Measurements from ENCODE around the gene DGKI. TPM values are rescaled to one million over a fixed set of nuclear protein-coding genes. Genes with fewer than 3 reads are reported as not detected.

DGKI gene
- total RNA-seq, 1 experiment from 2014 or later, result 0.79 TPM

DNA sequence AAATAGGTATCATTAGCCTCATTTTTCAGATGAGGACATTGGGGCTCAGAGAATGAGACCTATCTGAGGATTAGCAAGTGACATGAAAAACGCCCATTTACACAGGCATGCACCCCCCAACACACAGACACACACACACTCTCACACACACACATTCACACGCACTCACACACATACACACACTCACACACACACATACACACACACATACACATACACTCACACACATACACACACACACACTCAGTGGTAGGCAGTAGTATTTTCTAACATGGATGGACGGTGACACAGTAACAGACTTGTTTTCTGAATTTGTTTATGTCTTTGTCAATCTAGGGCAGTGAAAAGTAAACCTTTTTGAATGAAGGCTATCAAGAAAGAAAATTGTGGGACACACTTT lies 21.3 kb downstream of the DGKI start:
- H3K27ac Mint-ChIP-seq, result no peak overlapping the region
- ChIA-PET POLR2A (no interaction called here), CTCF (no interaction called here)
- peaks cover 2% of the 10 kb centered on the region; the same call in 1 of the 2 replicates for H3K36me3 Mint-ChIP-seq
- H3K4me3 Mint-ChIP-seq, result no peak overlapping the region
- peaks cover 14% of the 10 kb centered on the region for H3K4me1 Mint-ChIP-seq
- H3K9me3 Mint-ChIP-seq, result peaks cover 6% of the 10 kb centered on the region
- DNase-seq (ENCODE audit: low spot score), result no peak
- no peak for ATAC-seq
- TF ChIP-seq, protein P1, sequence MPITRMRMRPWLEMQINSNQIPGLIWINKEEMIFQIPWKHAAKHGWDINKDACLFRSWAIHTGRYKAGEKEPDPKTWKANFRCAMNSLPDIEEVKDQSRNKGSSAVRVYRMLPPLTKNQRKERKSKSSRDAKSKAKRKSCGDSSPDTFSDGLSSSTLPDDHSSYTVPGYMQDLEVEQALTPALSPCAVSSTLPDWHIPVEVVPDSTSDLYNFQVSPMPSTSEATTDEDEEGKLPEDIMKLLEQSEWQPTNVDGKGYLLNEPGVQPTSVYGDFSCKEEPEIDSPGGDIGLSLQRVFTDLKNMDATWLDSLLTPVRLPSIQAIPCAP (CRISPR knock-in tag; IDR thresholded peaks at IDR 0.05), result no peak
- TF ChIP-seq TEAD4 (CRISPR knock-in tag; IDR thresholded peaks at IDR 0.05), result no peak
- TF ChIP-seq ZNF317 (CRISPR knock-in tag; IDR thresholded peaks at IDR 0.05; ENCODE audit: borderline replicate concordance, low read depth), result no peak
- TF ChIP-seq MYBL2 (CRISPR knock-in tag; IDR thresholded peaks at IDR 0.05), result no peak
- TF ChIP-seq USF1 (CRISPR knock-in tag; IDR thresholded peaks at IDR 0.05), result no peak
- no peak for TF ChIP-seq NFATC4 (CRISPR knock-in tag; IDR thresholded peaks at IDR 0.05)
- TF ChIP-seq, protein P2, sequence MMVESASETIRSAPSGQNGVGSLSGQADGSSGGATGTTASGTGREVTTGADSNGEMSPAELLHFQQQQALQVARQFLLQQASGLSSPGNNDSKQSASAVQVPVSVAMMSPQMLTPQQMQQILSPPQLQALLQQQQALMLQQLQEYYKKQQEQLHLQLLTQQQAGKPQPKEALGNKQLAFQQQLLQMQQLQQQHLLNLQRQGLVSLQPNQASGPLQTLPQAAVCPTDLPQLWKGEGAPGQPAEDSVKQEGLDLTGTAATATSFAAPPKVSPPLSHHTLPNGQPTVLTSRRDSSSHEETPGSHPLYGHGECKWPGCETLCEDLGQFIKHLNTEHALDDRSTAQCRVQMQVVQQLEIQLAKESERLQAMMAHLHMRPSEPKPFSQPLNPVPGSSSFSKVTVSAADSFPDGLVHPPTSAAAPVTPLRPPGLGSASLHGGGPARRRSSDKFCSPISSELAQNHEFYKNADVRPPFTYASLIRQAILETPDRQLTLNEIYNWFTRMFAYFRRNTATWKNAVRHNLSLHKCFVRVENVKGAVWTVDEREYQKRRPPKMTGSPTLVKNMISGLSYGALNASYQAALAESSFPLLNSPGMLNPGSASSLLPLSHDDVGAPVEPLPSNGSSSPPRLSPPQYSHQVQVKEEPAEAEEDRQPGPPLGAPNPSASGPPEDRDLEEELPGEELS (CRISPR knock-in tag; IDR thresholded peaks at IDR 0.05), result no peak
- no peak for TF ChIP-seq EMX1 (CRISPR knock-in tag; IDR thresholded peaks at IDR 0.05)
- TF ChIP-seq ZNF671 (CRISPR knock-in tag; IDR thresholded peaks at IDR 0.05), result no peak
- TF ChIP-seq, protein P3, sequence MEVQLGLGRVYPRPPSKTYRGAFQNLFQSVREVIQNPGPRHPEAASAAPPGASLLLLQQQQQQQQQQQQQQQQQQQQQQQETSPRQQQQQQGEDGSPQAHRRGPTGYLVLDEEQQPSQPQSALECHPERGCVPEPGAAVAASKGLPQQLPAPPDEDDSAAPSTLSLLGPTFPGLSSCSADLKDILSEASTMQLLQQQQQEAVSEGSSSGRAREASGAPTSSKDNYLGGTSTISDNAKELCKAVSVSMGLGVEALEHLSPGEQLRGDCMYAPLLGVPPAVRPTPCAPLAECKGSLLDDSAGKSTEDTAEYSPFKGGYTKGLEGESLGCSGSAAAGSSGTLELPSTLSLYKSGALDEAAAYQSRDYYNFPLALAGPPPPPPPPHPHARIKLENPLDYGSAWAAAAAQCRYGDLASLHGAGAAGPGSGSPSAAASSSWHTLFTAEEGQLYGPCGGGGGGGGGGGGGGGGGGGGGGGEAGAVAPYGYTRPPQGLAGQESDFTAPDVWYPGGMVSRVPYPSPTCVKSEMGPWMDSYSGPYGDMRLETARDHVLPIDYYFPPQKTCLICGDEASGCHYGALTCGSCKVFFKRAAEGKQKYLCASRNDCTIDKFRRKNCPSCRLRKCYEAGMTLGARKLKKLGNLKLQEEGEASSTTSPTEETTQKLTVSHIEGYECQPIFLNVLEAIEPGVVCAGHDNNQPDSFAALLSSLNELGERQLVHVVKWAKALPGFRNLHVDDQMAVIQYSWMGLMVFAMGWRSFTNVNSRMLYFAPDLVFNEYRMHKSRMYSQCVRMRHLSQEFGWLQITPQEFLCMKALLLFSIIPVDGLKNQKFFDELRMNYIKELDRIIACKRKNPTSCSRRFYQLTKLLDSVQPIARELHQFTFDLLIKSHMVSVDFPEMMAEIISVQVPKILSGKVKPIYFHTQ (CRISPR knock-in tag; IDR thresholded peaks at IDR 0.05), result no peak
- no peak for TF ChIP-seq GRHL2 (CRISPR knock-in tag; IDR thresholded peaks at IDR 0.05; ENCODE audit: insufficient replicate concordance, severe bottlenecking)
- no peak for TF ChIP-seq ZBTB21 (CRISPR knock-in tag; IDR thresholded peaks at IDR 0.05; ENCODE audit: borderline replicate concordance)
- TF ChIP-seq ELF4 (CRISPR knock-in tag; IDR thresholded peaks at IDR 0.05; ENCODE audit: low read depth), result no peak
- TF ChIP-seq, protein P4, sequence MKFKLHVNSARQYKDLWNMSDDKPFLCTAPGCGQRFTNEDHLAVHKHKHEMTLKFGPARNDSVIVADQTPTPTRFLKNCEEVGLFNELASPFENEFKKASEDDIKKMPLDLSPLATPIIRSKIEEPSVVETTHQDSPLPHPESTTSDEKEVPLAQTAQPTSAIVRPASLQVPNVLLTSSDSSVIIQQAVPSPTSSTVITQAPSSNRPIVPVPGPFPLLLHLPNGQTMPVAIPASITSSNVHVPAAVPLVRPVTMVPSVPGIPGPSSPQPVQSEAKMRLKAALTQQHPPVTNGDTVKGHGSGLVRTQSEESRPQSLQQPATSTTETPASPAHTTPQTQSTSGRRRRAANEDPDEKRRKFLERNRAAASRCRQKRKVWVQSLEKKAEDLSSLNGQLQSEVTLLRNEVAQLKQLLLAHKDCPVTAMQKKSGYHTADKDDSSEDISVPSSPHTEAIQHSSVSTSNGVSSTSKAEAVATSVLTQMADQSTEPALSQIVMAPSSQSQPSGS (CRISPR knock-in tag; IDR thresholded peaks at IDR 0.05; ENCODE audit: borderline replicate concordance, low read depth), result no peak
- TF ChIP-seq, protein P5, sequence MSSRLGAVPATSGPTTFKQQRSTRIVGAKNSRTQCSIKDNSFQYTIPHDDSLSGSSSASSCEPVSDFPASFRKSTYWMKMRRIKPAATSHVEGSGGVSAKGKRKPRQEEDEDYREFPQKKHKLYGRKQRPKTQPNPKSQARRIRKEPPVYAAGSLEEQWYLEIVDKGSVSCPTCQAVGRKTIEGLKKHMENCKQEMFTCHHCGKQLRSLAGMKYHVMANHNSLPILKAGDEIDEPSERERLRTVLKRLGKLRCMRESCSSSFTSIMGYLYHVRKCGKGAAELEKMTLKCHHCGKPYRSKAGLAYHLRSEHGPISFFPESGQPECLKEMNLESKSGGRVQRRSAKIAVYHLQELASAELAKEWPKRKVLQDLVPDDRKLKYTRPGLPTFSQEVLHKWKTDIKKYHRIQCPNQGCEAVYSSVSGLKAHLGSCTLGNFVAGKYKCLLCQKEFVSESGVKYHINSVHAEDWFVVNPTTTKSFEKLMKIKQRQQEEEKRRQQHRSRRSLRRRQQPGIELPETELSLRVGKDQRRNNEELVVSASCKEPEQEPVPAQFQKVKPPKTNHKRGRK (CRISPR knock-in tag; IDR thresholded peaks at IDR 0.05; ENCODE audit: borderline replicate concordance), result no peak
- no peak for TF ChIP-seq ATF1 (CRISPR knock-in tag; IDR thresholded peaks at IDR 0.05)
- no peak for TF ChIP-seq JUN (CRISPR knock-in tag; IDR thresholded peaks at IDR 0.05)
- TF ChIP-seq, protein P6, sequence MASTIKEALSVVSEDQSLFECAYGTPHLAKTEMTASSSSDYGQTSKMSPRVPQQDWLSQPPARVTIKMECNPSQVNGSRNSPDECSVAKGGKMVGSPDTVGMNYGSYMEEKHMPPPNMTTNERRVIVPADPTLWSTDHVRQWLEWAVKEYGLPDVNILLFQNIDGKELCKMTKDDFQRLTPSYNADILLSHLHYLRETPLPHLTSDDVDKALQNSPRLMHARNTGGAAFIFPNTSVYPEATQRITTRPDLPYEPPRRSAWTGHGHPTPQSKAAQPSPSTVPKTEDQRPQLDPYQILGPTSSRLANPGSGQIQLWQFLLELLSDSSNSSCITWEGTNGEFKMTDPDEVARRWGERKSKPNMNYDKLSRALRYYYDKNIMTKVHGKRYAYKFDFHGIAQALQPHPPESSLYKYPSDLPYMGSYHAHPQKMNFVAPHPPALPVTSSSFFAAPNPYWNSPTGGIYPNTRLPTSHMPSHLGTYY (CRISPR knock-in tag; IDR thresholded peaks at IDR 0.05), result no peak
- no peak for TF ChIP-seq ZNF416 (CRISPR knock-in tag; IDR thresholded peaks at IDR 0.05)
- no peaks in the 10 kb centered on the region for H3K27me3 Mint-ChIP-seq (ENCODE audit: low read depth)
